ENCODE measurements around the gene SLC8B1. TPM values are rescaled to one million over a fixed set of nuclear protein-coding genes. Genes with fewer than 3 reads are reported as not detected.

Gene SLC8B1
- total and polyA plus RNA-seq, 9 of the 15 experiments (the other 6 are each of a cell fraction or from before 2014, with no cell fraction given): 0.86 to 34.1 (median 18.5) TPM

GRCh38 chr12:113325916-113326315 lies 9.0 kb downstream of the SLC8B1 start:
- H4K20me1 ChIP-seq (replicated peaks; ENCODE audit: control insufficient read depth, insufficient read depth, low read length): no peaks in the 10 kb centered on the region
- intact Hi-C loops (cut with micrococcal nuclease) (loop anchor here (5.0 kb wide), 1 partner anchor 101 kb away; no protein-coding TSS in a partner anchor), in situ Hi-C loops (cut with MboI) (no loop called here)
- no TSS peak for BruUV-seq (replicated peaks)
- WGBS (ENCODE audit: insufficient coverage, low coverage, missing lambda C conversion rate): 66% methylated on average over 3 of the region's 3 CpGs
- no peaks in the 10 kb centered on the region for H3K9me3 ChIP-seq (replicated peaks; ENCODE audit: control insufficient read depth, insufficient read depth, low read depth, low read length)
- POLR2A ChIA-PET: interaction anchor here (0.6 to 1.4 kb wide), 2 partner anchors 9 to 315 kb away, joined by 3 read pairs; no protein-coding TSS in a partner anchor
- H3K9ac ChIP-seq (ENCODE audit: insufficient read depth in 1 of 2, low read depth in 2 of 2, low read length in 2 of 2): no peak overlapping the region
- no peak overlapping the region for H3K4me2 ChIP-seq (ENCODE audit: insufficient read depth, low read length)
- H3K4me1 ChIP-seq (replicated peaks in 1 of 2; ENCODE audit: control insufficient read depth in 2 of 2, insufficient read depth in 2 of 2, low read length in 2 of 2): peaks cover 2 to 4% of the 10 kb centered on the region in 2 experiments; a peak in 3 of 5 replicates
- no peak overlapping the region for H2AFZ ChIP-seq (ENCODE audit: low read depth, low read length)
- FAIRE-seq: no peak
- no peaks in the 10 kb centered on the region for H3K79me2 ChIP-seq (ENCODE audit: control insufficient read depth, insufficient read depth, low read length)
- no peak for DNase-seq (ENCODE audit: extremely low read depth in 1 of 4, low spot score in 3 of 4)
- ATAC-seq: no peak
- TF ChIP-seq SAFB2 (IDR thresholded peaks at IDR 0.05; ENCODE audit: borderline replicate concordance, low read depth, low read length, severe bottlenecking): no peak
- no peak for TF ChIP-seq ZBTB12 (CRISPR knock-in tag; IDR thresholded peaks at IDR 0.05)
- no peak for TF ChIP-seq POLR2AphosphoS5 (IDR thresholded peaks at IDR 0.05; ENCODE audit: control insufficient read depth, insufficient read depth, low read depth, low read length)
- H3K27ac ChIP-seq (ENCODE audit: extremely low read depth, low read depth, low read length): no peak overlapping the region
- H3K9me1 ChIP-seq (ENCODE audit: control insufficient read depth, insufficient read depth, low read length): no peaks in the 10 kb centered on the region
- peaks cover 56% of the 10 kb centered on the region for H3K36me3 ChIP-seq (ENCODE audit: control insufficient read depth, insufficient read depth, low read length)
- CTCF ChIA-PET (ENCODE audit: low intra/inter-chr PET ratio): interaction anchor here (0.6 kb wide), 1 partner anchor 12 kb away, joined by 3 read pairs; no protein-coding TSS in a partner anchor
- no peak overlapping the region for H3K4me3 ChIP-seq
- no peaks in the 10 kb centered on the region for H3K27me3 ChIP-seq (ENCODE audit: control insufficient read depth in 2 of 2, insufficient read depth in 2 of 2, low read length in 2 of 2)

- no peaks in the 10 kb centered on the region for H3K9me3 ChIP-seq (replicated peaks; ENCODE audit: control insufficient read depth, insufficient read depth, low read depth, low read length)
- peaks cover 56% of the 10 kb centered on the region for H3K36me3 ChIP-seq (ENCODE audit: control insufficient read depth, insufficient read depth, low read length)
- no peak for FAIRE-seq
- ChIA-PET CTCF (ENCODE audit: low intra/inter-chr PET ratio) (no interaction called here), POLR2A (interaction anchor here (0.6 kb wide), 2 partner anchors 13 to 131 kb away, joined by 3 to 4 read pairs; no protein-coding TSS in a partner anchor)
- H3K9me1 ChIP-seq (ENCODE audit: control insufficient read depth, insufficient read depth, low read length): no peaks in the 10 kb centered on the region
- no peaks in the 10 kb centered on the region for H3K27me3 ChIP-seq (ENCODE audit: control insufficient read depth in 2 of 2, insufficient read depth in 2 of 2, low read length in 2 of 2)
- no peak overlapping the region for H3K4me3 ChIP-seq
- H2AFZ ChIP-seq (ENCODE audit: low read depth, low read length): no peak overlapping the region
- in situ Hi-C loops (cut with MboI) (no loop called here), intact Hi-C loops (cut with micrococcal nuclease) (no loop called here)
- no peak overlapping the region for H3K27ac ChIP-seq (ENCODE audit: extremely low read depth, low read depth, low read length)
- peaks cover 2 to 8% of the 10 kb centered on the region in 2 experiments; a peak in 3 of 5 replicates for H3K4me1 ChIP-seq (replicated peaks in 1 of 2; ENCODE audit: control insufficient read depth in 2 of 2, insufficient read depth in 2 of 2, low read length in 2 of 2)
- no TSS peak for BruUV-seq (replicated peaks)
- H3K79me2 ChIP-seq (ENCODE audit: control insufficient read depth, insufficient read depth, low read length): no peaks in the 10 kb centered on the region
- ATAC-seq: no peak
- H3K4me2 ChIP-seq (ENCODE audit: insufficient read depth, low read length): no peak overlapping the region
- no peak overlapping the region for H3K9ac ChIP-seq (ENCODE audit: insufficient read depth in 1 of 2, low read depth in 2 of 2, low read length in 2 of 2)
- no peak for TF ChIP-seq KAT2B (IDR thresholded peaks at IDR 0.05; ENCODE audit: low read depth, low read length)
- peak; percentile 54; the same call in 1 of the 2 replicates for TF ChIP-seq MAFG (tag; conservative IDR thresholded peaks at IDR 0.05)
- peak; percentile 68; the same call in 1 of the 2 replicates for TF ChIP-seq C11orf30 (IDR thresholded peaks at IDR 0.05; ENCODE audit: low read depth)
- no peak for TF ChIP-seq ZNF398 (CRISPR knock-in tag; IDR thresholded peaks at IDR 0.05)
- TF ChIP-seq NCOA6 (IDR thresholded peaks at IDR 0.05): no peak
- peak; percentile 19; the same call in 1 of the 2 replicates for TF ChIP-seq NFE2 (IDR thresholded peaks at IDR 0.05; ENCODE audit: low read depth)
- TF ChIP-seq MAFF (IDR thresholded peaks at IDR 0.05; ENCODE audit: low read length): peak; percentile 26; the same call in 1 of the 2 replicates
- TF ChIP-seq ZNF316 (IDR thresholded peaks at IDR 0.05): peak; percentile 81
- TF ChIP-seq MAFK (IDR thresholded peaks at IDR 0.05; ENCODE audit: low read length): peak; percentile 36; the same call in 1 of the 2 replicates
- no peaks in the 10 kb centered on the region for H4K20me1 ChIP-seq (replicated peaks; ENCODE audit: control insufficient read depth, insufficient read depth, low read length)
- WGBS (ENCODE audit: insufficient coverage, low coverage, missing lambda C conversion rate): 78% methylated on average over 2 of the region's 2 CpGs
- no peak for DNase-seq (ENCODE audit: extremely low read depth in 1 of 4, low spot score in 3 of 4)
These were observed 12.6 kb downstream of the SLC8B1 start for GRCh38 chr12:113322343-113322742.

Measured in K562 (cell line).